Right lobe of liver (tissue), 4 donors: ENCODE measurements around the gene AATK.

Experiments
- CTCF ChIP-seq, 4 donors: fragments of 200-600 bp in 3 of 4; fragments of 450-650 bp in 1 of 4; IDR thresholded peaks; one replicate each; pipeline versions ENCODE4 v1.5.1 to v1.8.0; 2016 to 2022; ENCODE audit warnings: antibody characterized with exemption in 4 of 4, mild to moderate bottlenecking in 2 of 4
- POLR2A ChIP-seq: fragments of 450-650 bp; IDR thresholded peaks from one replicate; pipeline ENCODE4 v1.6.1; 2017; ENCODE audit warnings: antibody characterized with exemption, mild to moderate bottlenecking
- donor health status: DM: no; HTN: no; CAD: no.
- donor health status: DM: no; HTN: no; CAD: no.
- donor health status: DM: no; HTN: yes; CAD: no.

- TF ChIP-seq POLR2A (no peak), CTCF (IDR thresholded peaks at IDR 0.05) (no peak)
These were observed 74.1 kb downstream of the AATK start for GRCh38 chr17:81091774-81092517.
